Measurements from ENCODE around the gene CELF2. TPM values are rescaled to one million over a fixed set of nuclear protein-coding genes. Genes with fewer than 3 reads are reported as not detected.
A peak's percentile ranks its signal among the peaks of the same experiment; 100 is the strongest.

CELF2 gene
- total RNA-seq, 4 donors from 2014 or later, result 106 to 127 (median 120) TPM

GRCh38 chr10:11328264-11329061 lies 310.8 kb downstream of the CELF2 start:
- Histone ChIP-seq H3K9me3 (no peaks in the 10 kb centered on the region), H3K36me3 (peaks cover 0 to 51% (median 5%) of the 10 kb centered on the region in 3 donors), H3K4me3 (no peak overlapping the region), H3K27me3 (no peaks in the 10 kb centered on the region), H3K27ac (peak overlapping the region; percentile 26 to 87 (median 64)), H3K4me1 (peaks cover 0 to 59% (median 33%) of the 10 kb centered on the region in 4 donors)
- no peak for TF ChIP-seq CTCF (IDR thresholded peaks at IDR 0.05)
- TF ChIP-seq POLR2A (IDR thresholded peaks at IDR 0.05), result no peak
- TF ChIP-seq EP300 (IDR thresholded peaks at IDR 0.05), result peak in 1 of 2 donors; percentile 15
- no peak for DNase-seq (ENCODE audit: low spot score in 2 of 2)
- WGBS, 2 donors, result 44 to 49% methylated on average over 17 of the region's 17 CpGs

GRCh38 chr10:11329062-11329673 lies 311.5 kb downstream of the CELF2 start:
- Histone ChIP-seq H3K9me3 (no peaks in the 10 kb centered on the region), H3K4me1 (peaks cover 0 to 62% (median 33%) of the 10 kb centered on the region in 4 donors), H3K36me3 (peaks cover 0 to 44% (median 0%) of the 10 kb centered on the region in 3 donors), H3K27me3 (no peaks in the 10 kb centered on the region), H3K4me3 (no peak overlapping the region), H3K27ac (peak overlapping the region in 3 of 4 donors; percentile 26 to 87 (median 80))
- WGBS, 2 donors, result 16 to 20% methylated on average over 12 of the region's 12 CpGs
- no peak for DNase-seq (ENCODE audit: low spot score in 2 of 2)
- TF ChIP-seq EP300 (IDR thresholded peaks at IDR 0.05) (peak in 1 of 2 donors; percentile 3), POLR2A (IDR thresholded peaks at IDR 0.05) (no peak), CTCF (IDR thresholded peaks at IDR 0.05) (no peak)

GRCh38 chr10:11330383-11331045 lies 312.8 kb downstream of the CELF2 start:
- Histone ChIP-seq H3K9me3 (no peaks in the 10 kb centered on the region), H3K4me3 (no peak overlapping the region), H3K27me3 (no peaks in the 10 kb centered on the region), H3K27ac (peak overlapping the region in 2 of 4 donors; percentile 80 to 87), H3K36me3 (peaks cover 0 to 32% (median 0%) of the 10 kb centered on the region in 3 donors), H3K4me1 (peaks cover 0 to 74% (median 34%) of the 10 kb centered on the region in 4 donors)
- TF ChIP-seq EP300 (IDR thresholded peaks at IDR 0.05), result peak in 1 of 2 donors; percentile 35
- no peak for TF ChIP-seq CTCF (IDR thresholded peaks at IDR 0.05)
- WGBS, 2 donors, result 20 to 25% methylated on average over 8 of the region's 8 CpGs
- DNase-seq (ENCODE audit: low spot score in 2 of 2), result no peak

- H3K4me3 ChIP-seq, result no peak overlapping the region
- no peaks in the 10 kb centered on the region for H3K9me3 ChIP-seq
- peaks cover 0 to 80% (median 37%) of the 10 kb centered on the region in 4 donors for H3K4me1 ChIP-seq
- no peaks in the 10 kb centered on the region for H3K27me3 ChIP-seq
- H3K27ac ChIP-seq, result peak overlapping the region in 2 of 4 donors; percentile 80 to 87
- H3K36me3 ChIP-seq, result peaks cover 0 to 26% (median 0%) of the 10 kb centered on the region in 3 donors
- DNase-seq (ENCODE audit: low spot score in 2 of 2), result no peak
- no peak for TF ChIP-seq CTCF (IDR thresholded peaks at IDR 0.05)
These were observed 313.4 kb downstream of the CELF2 start for GRCh38 chr10:11331046-11331577.
